Endothelial cell of umbilical vein (primary cell): ENCODE results near the gene BCAS3.

Source experiments
- MAX ChIP-seq: IDR thresholded peaks from 2 replicates; pipeline ENCODE4 v1.6.1; 2011; ENCODE audit not compliant: insufficient read depth, insufficient read length
- MYC ChIP-seq: IDR thresholded peaks from one replicate; pipeline ENCODE4 v1.6.1; 2011; ENCODE audit warnings: mild to moderate bottlenecking, low read depth, low read length
- POLR2A ChIP-seq: IDR thresholded peaks from 2 replicates; pipeline ENCODE4 v1.6.1; 2012; ENCODE audit warnings: low read depth, mild to moderate bottlenecking, control low read depth, low read length

- TF ChIP-seq POLR2A (no peak), MYC (no peak), MAX (no peak)
Observed at GRCh38 chr17:61202564-61202963, 524.9 kb downstream of the BCAS3 start.
